BJ (cell line): Measurements from ENCODE around the gene MVK. TPM values are rescaled to one million over a fixed set of nuclear protein-coding genes. Genes with fewer than 3 reads are reported as not detected.

ENCODE experiments used
- CTCF ChIA-PET: fragments of 350-600 bp; formaldehyde crosslinking; extraction: SDS; loops from one replicate; lab custom pipeline; 2021; ENCODE audit warnings: antibody characterized with exemption, inconsistent platforms; lab: Yijun Ruan, JAX
- POLR2A ChIA-PET: fragments of 300-600 bp; sonication (Branson Sonifier 250); formaldehyde crosslinking; extraction: SDS; loops from one replicate; lab custom pipeline; 2021; ENCODE audit warnings: antibody characterized with exemption; lab: Charles Lee
- DNase-seq: peaks from one replicate; pipeline ENCODE4 v3.0.0-alpha.2; 2011; ENCODE audit warnings: low read depth
- H3K27me3 ChIP-seq: 2 replicates; pipeline ENCODE4 v1.6.0; 2011; ENCODE audit warnings: low read length; ENCODE audit not compliant: control insufficient read depth, insufficient read depth
- H3K36me3 ChIP-seq: 2 replicates; pipeline ENCODE4 v1.5.1; 2011; ENCODE audit warnings: low read length; ENCODE audit not compliant: control insufficient read depth, insufficient read depth
- H3K4me3 ChIP-seq: 2 replicates; pipeline ENCODE4 v1.5.1; 2011; ENCODE audit warnings: low read depth, mild to moderate bottlenecking, control low read depth, low read length
- CTCF ChIP-seq: IDR thresholded peaks from 2 replicates; pipeline ENCODE4 v1.5.1; 2011; ENCODE audit warnings: low read depth, mild to moderate bottlenecking, control low read depth, inconsistent platforms, low read length, moderate library complexity; ENCODE audit not compliant: insufficient read depth
- polyA plus RNA-seq: library from polyadenylated mRNA; depleted of rRNA; stranded (reverse); fragments of >200 nt; gene quantifications from 2 replicates; pipeline ENCODE4 v1.2.3, GENCODE V29; 2011

Gene MVK
- polyA plus RNA-seq, 1 experiment: 7.5 TPM

DNA sequence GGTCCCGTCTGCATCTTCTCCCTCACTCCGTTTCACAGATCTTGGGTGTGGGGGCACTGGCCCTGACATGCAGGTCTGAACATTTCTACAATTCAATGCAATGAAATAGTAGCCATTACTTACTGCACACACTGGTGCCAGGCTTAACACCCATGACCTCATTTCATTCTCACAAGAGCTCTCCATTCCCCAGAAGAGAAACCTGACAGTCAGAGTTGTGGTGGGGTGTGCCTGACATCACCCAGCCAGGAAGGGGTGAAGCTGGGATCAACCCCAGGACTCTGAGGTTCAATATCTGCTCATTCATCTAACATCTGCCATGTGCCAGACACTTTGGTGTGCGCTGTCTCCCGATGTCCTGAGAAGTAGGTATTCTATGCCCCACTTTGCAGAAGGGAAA is 34.7 kb downstream of the MVK start:
- ChIA-PET POLR2A (no interaction called here), CTCF (interaction anchor here (3.6 kb wide), 1 partner anchor 10 kb away, joined by 22 read pairs; no protein-coding TSS in a partner anchor)
- peaks cover 4% of the 10 kb centered on the region for H3K27me3 ChIP-seq
- TF ChIP-seq CTCF: no peak
- no peaks in the 10 kb centered on the region for H3K36me3 ChIP-seq
- no peak overlapping the region for H3K4me3 ChIP-seq
- no peak for DNase-seq

- no peak overlapping the region for H3K4me3 ChIP-seq
- DNase-seq: no peak
- no peaks in the 10 kb centered on the region for H3K36me3 ChIP-seq
- H3K27me3 ChIP-seq: peaks cover 4% of the 10 kb centered on the region
- CTCF ChIA-PET: interaction anchor here (3.6 kb wide), 1 partner anchor 11 kb away, joined by 22 read pairs; no protein-coding TSS in a partner anchor
- no peak for TF ChIP-seq CTCF
- POLR2A ChIA-PET: no interaction called here
These were observed 35.2 kb downstream of the MVK start for GRCh38 chr12:109608793-109609192.

- no peaks in the 10 kb centered on the region for H3K36me3 ChIP-seq
- ChIA-PET POLR2A (no interaction called here), CTCF (interaction anchor here (3.6 kb wide), 1 partner anchor 11 kb away, joined by 22 read pairs; no protein-coding TSS in a partner anchor)
- H3K4me3 ChIP-seq: no peak overlapping the region
- DNase-seq: no peak
- H3K27me3 ChIP-seq: peaks cover 4% of the 10 kb centered on the region
- TF ChIP-seq CTCF: no peak
These were observed 35.7 kb downstream of the MVK start for GRCh38 chr12:109609342-109609741.

DNA sequence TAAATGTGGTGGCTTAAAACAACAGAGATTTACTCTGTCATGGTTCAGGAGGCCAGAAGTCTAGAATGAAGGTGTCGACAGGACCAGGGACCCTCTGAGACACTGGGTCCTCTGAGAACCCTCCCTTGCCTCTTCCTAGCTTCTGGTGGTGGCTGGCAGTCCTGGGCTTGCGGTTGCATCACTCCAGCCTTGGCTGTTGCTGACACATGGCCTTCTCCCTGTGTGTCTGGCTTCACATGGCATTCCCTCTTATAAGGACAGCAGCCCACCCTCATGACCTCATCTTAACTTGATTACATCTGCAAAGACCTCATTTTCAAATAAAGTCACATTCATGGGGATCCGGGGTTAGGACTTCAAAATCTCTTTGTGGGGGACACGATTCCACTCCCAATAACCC is 36.9 kb downstream of the MVK start:
- H3K27me3 ChIP-seq: peaks cover 6% of the 10 kb centered on the region

DNA sequence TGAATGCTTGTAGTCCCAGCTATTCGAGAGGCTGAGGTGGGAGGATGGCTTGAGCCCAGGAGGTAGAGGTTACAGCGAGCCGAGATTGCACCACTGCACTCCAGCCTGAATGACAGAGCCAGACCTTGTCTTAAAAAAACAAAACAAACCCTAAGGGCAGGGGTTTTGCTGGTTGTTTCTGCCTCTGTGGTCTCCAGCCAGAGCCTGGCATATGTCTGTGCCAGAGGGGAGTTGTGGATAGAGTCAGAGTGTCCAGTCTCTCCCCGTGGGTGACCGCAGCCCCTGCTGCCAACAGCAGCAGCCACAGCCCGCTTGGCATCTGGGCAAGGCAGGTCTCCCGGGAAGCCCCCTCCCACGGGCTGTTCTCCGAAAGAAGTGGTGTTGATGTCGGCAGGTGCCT is 37.6 kb downstream of the MVK start:
- Histone ChIP-seq H3K36me3 (no peaks in the 10 kb centered on the region), H3K27me3 (peaks cover 4% of the 10 kb centered on the region), H3K4me3 (no peak overlapping the region)
- CTCF ChIA-PET: interaction anchor here (1.6 kb wide), 1 partner anchor 14 kb away, joined by 9 read pairs; no protein-coding TSS in a partner anchor
- POLR2A ChIA-PET: no interaction called here
- TF ChIP-seq CTCF: no peak
- no peak for DNase-seq

More for the DNA sequence above, 36.9 kb downstream of the MVK start:
- no peak overlapping the region for H3K4me3 ChIP-seq
- no peaks in the 10 kb centered on the region for H3K36me3 ChIP-seq
- POLR2A ChIA-PET: no interaction called here
- no peak for TF ChIP-seq CTCF
- no peak for DNase-seq
- CTCF ChIA-PET: interaction anchor here (1.6 kb wide), 1 partner anchor 13 kb away, joined by 9 read pairs; no protein-coding TSS in a partner anchor
